Right lobe of liver (tissue), 6 donors: ENCODE data around the gene ETAA1. TPM values are rescaled to one million over a fixed set of nuclear protein-coding genes. Genes with fewer than 3 reads are reported as not detected.

Source experiments
- ATAC-seq, 4 donors: fragments of 200-7000 bp; cut with Tn5 transposase; one replicate each; pipeline ENCODE4 v1.9.1; 2020; ENCODE audit warnings: mild to moderate bottlenecking in 4 of 4, moderate library complexity in 4 of 4
- DNase-seq, 3 donors: peaks; one replicate each; pipeline ENCODE4 v3.0.0-alpha.2; 2020
- H3K27ac ChIP-seq, 3 donors: fragments of 200-600 bp; one replicate each; pipeline ENCODE4 v1.8.0; 2022
- H3K27me3 ChIP-seq, 2 donors: fragments of 200-600 bp; one replicate each; pipeline ENCODE4 v1.8.0; 2022
- H3K36me3 ChIP-seq, 4 donors: fragments of 200-600 bp; sonication (generic) in 1 of 4; one replicate each; pipeline versions ENCODE4 v1.5.1 to v1.8.0; 2017 to 2022; ENCODE audit warnings: control low read depth in 1 of 4
- H3K4me1 ChIP-seq, 4 donors: fragments of 200-600 bp; sonication (generic) in 1 of 4; one replicate each; pipeline versions ENCODE4 v1.5.1 to v1.8.0; 2017 to 2022; ENCODE audit warnings: control low read depth in 1 of 4
- H3K4me3 ChIP-seq, 3 donors: fragments of 200-600 bp; one replicate each; pipeline ENCODE4 v1.8.0; 2022
- H3K9me3 ChIP-seq, 4 donors: fragments of 200-600 bp; sonication (generic) in 1 of 4; one replicate each; pipeline versions ENCODE4 v1.5.1 to v1.8.0; 2017 to 2022; ENCODE audit warnings: control low read depth in 1 of 4
- CTCF ChIP-seq, 4 donors: fragments of 200-600 bp in 3 of 4; fragments of 450-650 bp in 1 of 4; IDR thresholded peaks; one replicate each; pipeline versions ENCODE4 v1.5.1 to v1.8.0; 2016 to 2022; ENCODE audit warnings: antibody characterized with exemption in 4 of 4, mild to moderate bottlenecking in 2 of 4
- POLR2A ChIP-seq: fragments of 450-650 bp; IDR thresholded peaks from one replicate; pipeline ENCODE4 v1.6.1; 2017; ENCODE audit warnings: antibody characterized with exemption, mild to moderate bottlenecking
- WGBS: methylation state at CpG from one replicate; pipeline ENCODE4 v1.1.6; 2018; ENCODE audit warnings: low coverage, low lambda C conversion rate; ENCODE audit not compliant: insufficient coverage; ENCODE audit errors: missing lambda C conversion rate; 5-methylcytosine and 5-hydroxymethylcytosine counted together
- intact Hi-C, 2 donors: fragments of 100-400 bp; cut with DNase I; formaldehyde crosslinking; loops; one replicate each; pipeline versions ENCODE4 v1.11.2 to v1.14.1; 2022
- total RNA-seq, 6 experiments: library from RNA; depleted of rRNA in 2 of 6; stranded (reverse); fragments of >200 nt in 2 of 6; fragmentation: NEBNext Ultra II Directional in 3 of 6; extraction: Animal tissue kit (Norgen Biotek cat#: 25700) in 3 of 6; gene quantifications; one replicate each; pipeline versions ENCODE4 v1.1.0 to v1.2.4, GENCODE V29; 2016 to 2023
- donor health status: DM: no; HTN: yes; CAD: no.
- donor health status: DM: no; HTN: no; CAD: no.
- donor health status: DM: no; HTN: no; CAD: no.
- donor health status: DM: no; HTN: yes; CAD: no.
- donor health status: DM: no; HTN: yes; CAD: no.

The ETAA1 gene
- total RNA-seq, 6 experiments from 2014 or later, result 2.8 to 8.0 (median 5.0) TPM

GRCh38 chr2:67451086-67451832 is 54.1 kb downstream of the ETAA1 start:
- Histone ChIP-seq H3K27me3 (no peaks in the 10 kb centered on the region), H3K9me3 (no peaks in the 10 kb centered on the region), H3K36me3 (no peaks in the 10 kb centered on the region), H3K4me3 (no peak overlapping the region), H3K4me1 (peaks cover 0 to 15% (median 0%) of the 10 kb centered on the region in 4 donors), H3K27ac (no peak overlapping the region)
- intact Hi-C loops, result no loop called here
- WGBS, result 37% methylated on average over 7 of the region's 7 CpGs
- TF ChIP-seq POLR2A (no peak), CTCF (IDR thresholded peaks at IDR 0.05) (no peak)
- DNase-seq, result peak in 1 of 3 donors; percentile 45
- ATAC-seq, result peak in 2 of 4 donors; percentile 33 to 55

- intact Hi-C loops, result no loop called here
- H3K4me1 ChIP-seq, result peaks cover 0 to 15% (median 0%) of the 10 kb centered on the region in 4 donors
- no peak overlapping the region for H3K27ac ChIP-seq
- H3K27me3 ChIP-seq, result no peaks in the 10 kb centered on the region
- ATAC-seq (no peak), DNase-seq (no peak)
- H3K9me3 ChIP-seq, result no peaks in the 10 kb centered on the region
- H3K4me3 ChIP-seq, result no peak overlapping the region
- H3K36me3 ChIP-seq, result no peaks in the 10 kb centered on the region
- 81% methylated on average over 1 of the region's 1 CpG for WGBS
- no peak for TF ChIP-seq POLR2A
- no peak for TF ChIP-seq CTCF (IDR thresholded peaks at IDR 0.05)
Measured at GRCh38 chr2:67453310-67453709, 56.2 kb downstream of the ETAA1 start.

GRCh38 chr2:67455219-67456142 is 58.3 kb downstream of the ETAA1 start:
- Histone ChIP-seq H3K4me1 (peaks cover 0 to 15% (median 0%) of the 10 kb centered on the region in 4 donors), H3K4me3 (no peak overlapping the region), H3K36me3 (no peaks in the 10 kb centered on the region), H3K27ac (peak overlapping the region in 1 of 3 donors; percentile 64), H3K27me3 (no peaks in the 10 kb centered on the region), H3K9me3 (no peaks in the 10 kb centered on the region)
- DNase-seq, result peak in 1 of 3 donors; percentile 74
- intact Hi-C loops, result no loop called here
- no peak for TF ChIP-seq POLR2A
- TF ChIP-seq CTCF (IDR thresholded peaks at IDR 0.05), result no peak
- peak; percentile 70 to 94 (median 86) for ATAC-seq
- WGBS, result 31% methylated on average over 4 of the region's 4 CpGs

GRCh38 chr2:67456428-67456827 is 59.3 kb downstream of the ETAA1 start:
- Histone ChIP-seq H3K27ac (no peak overlapping the region), H3K4me3 (no peak overlapping the region), H3K4me1 (peaks cover 0 to 10% (median 0%) of the 10 kb centered on the region in 4 donors), H3K36me3 (no peaks in the 10 kb centered on the region), H3K27me3 (no peaks in the 10 kb centered on the region), H3K9me3 (no peaks in the 10 kb centered on the region)
- WGBS, result 46% methylated on average over 2 of the region's 2 CpGs
- no peak for TF ChIP-seq POLR2A
- no peak for TF ChIP-seq CTCF (IDR thresholded peaks at IDR 0.05)
- no peak for ATAC-seq
- DNase-seq, result no peak
- intact Hi-C loops, result no loop called here
